H9 (cell line): Measurements from ENCODE around the gene TBX15. TPM values are rescaled to one million over a fixed set of nuclear protein-coding genes. Genes with fewer than 3 reads are reported as not detected.
A peak's percentile ranks its signal among the peaks of the same experiment; 100 is the strongest.

Source experiments
- DNase-seq: peaks from one replicate; pipeline ENCODE4 v3.0.0-alpha.2; 2017
- H2AFZ ChIP-seq: one replicate; pipeline ENCODE4 v1.6.1; 2013; ENCODE audit warnings: mild to moderate bottlenecking, low read length, control low read depth, moderate library complexity
- H2AK5ac ChIP-seq: 2 replicates; pipeline ENCODE4 v1.6.1; 2013; ENCODE audit warnings: low read length, control low read depth, mixed read lengths; ENCODE audit not compliant: insufficient read length
- H2BK120ac ChIP-seq: one replicate; pipeline ENCODE4 v1.6.1; 2013; ENCODE audit warnings: low read depth, mild to moderate bottlenecking, low read length, control low read depth, inconsistent platforms; ENCODE audit not compliant: poor library complexity, severe bottlenecking
- H2BK12ac ChIP-seq: 2 replicates; pipeline ENCODE4 v1.6.1; 2013; ENCODE audit warnings: low read length, control low read depth, mixed read lengths, low read depth; ENCODE audit not compliant: insufficient read length
- H2BK15ac ChIP-seq: 2 replicates; pipeline ENCODE4 v1.6.1; 2013; ENCODE audit warnings: low read depth, low read length, control low read depth
- H2BK20ac ChIP-seq: one replicate; pipeline ENCODE4 v1.6.1; 2013; ENCODE audit warnings: low read depth, mild to moderate bottlenecking, low read length, control low read depth, inconsistent platforms; ENCODE audit not compliant: poor library complexity, severe bottlenecking
- H2BK5ac ChIP-seq: 2 replicates; pipeline ENCODE4 v1.6.1; 2013; ENCODE audit warnings: low read length, control low read depth, mixed read lengths; ENCODE audit not compliant: insufficient read length
- H3K14ac ChIP-seq: 2 replicates; pipeline ENCODE4 v1.6.1; 2013; ENCODE audit warnings: low read length, control low read depth; ENCODE audit not compliant: insufficient read depth
- H3K18ac ChIP-seq: 2 replicates; pipeline ENCODE4 v1.6.1; 2013; ENCODE audit warnings: low read depth, mild to moderate bottlenecking, mixed read lengths, low read length, control low read depth; ENCODE audit not compliant: insufficient read length
- H3K23ac ChIP-seq: 2 replicates; pipeline ENCODE4 v1.6.1; 2013; ENCODE audit warnings: low read length, control low read depth, mixed read lengths, low read depth; ENCODE audit not compliant: insufficient read length
- H3K23me2 ChIP-seq: 2 replicates; pipeline ENCODE4 v1.6.1; 2013; ENCODE audit warnings: low read depth, mild to moderate bottlenecking, mixed read lengths, low read length, control low read depth; ENCODE audit not compliant: insufficient read length, poor library complexity, severe bottlenecking
- H3K27ac ChIP-seq: 2 replicates; pipeline ENCODE4 v1.5.1; 2013; ENCODE audit warnings: low read length, control low read depth, mixed read lengths, low read depth; ENCODE audit not compliant: insufficient read length
- H3K27me3 ChIP-seq: 2 replicates; pipeline ENCODE4 v1.6.1; 2013; ENCODE audit warnings: low read length, control low read depth, inconsistent platforms; ENCODE audit not compliant: insufficient read depth
- H3K4ac ChIP-seq: 2 replicates; pipeline ENCODE4 v1.6.1; 2013; ENCODE audit warnings: low read depth, mild to moderate bottlenecking, control low read depth, inconsistent platforms, low read length, moderate library complexity
- H3K4me1 ChIP-seq: 2 replicates; pipeline ENCODE4 v1.6.1; 2013; ENCODE audit warnings: low read length, control low read depth, inconsistent platforms; ENCODE audit not compliant: insufficient read depth
- H3K4me2 ChIP-seq: 2 replicates; pipeline ENCODE4 v1.6.1; 2013; ENCODE audit warnings: low read length, control low read depth, mixed read lengths; ENCODE audit not compliant: insufficient read length, insufficient read depth
- H3K56ac ChIP-seq: 2 replicates; pipeline ENCODE4 v1.6.1; 2013; ENCODE audit warnings: low read depth, mild to moderate bottlenecking, mixed read lengths, low read length, control low read depth; ENCODE audit not compliant: insufficient read length
- H3K79me1 ChIP-seq: 2 replicates; pipeline ENCODE4 v1.6.1; 2013; ENCODE audit warnings: low read depth, mild to moderate bottlenecking, moderate library complexity, low read length, control low read depth, inconsistent platforms; ENCODE audit not compliant: insufficient read depth, poor library complexity, severe bottlenecking
- H3K79me2 ChIP-seq: 2 replicates; pipeline ENCODE4 v1.6.1; 2013; ENCODE audit warnings: low read length, control low read depth, inconsistent platforms; ENCODE audit not compliant: insufficient read depth
- H3K9ac ChIP-seq: 2 replicates; pipeline ENCODE4 v1.6.1; 2013; ENCODE audit warnings: low read length, control low read depth, mixed read lengths; ENCODE audit not compliant: insufficient read length; ENCODE audit errors: extremely low read depth
- H3K9me3 ChIP-seq: one replicate; pipeline ENCODE4 v1.6.1; 2013; ENCODE audit warnings: low read depth, low read length, inconsistent platforms; ENCODE audit not compliant: control insufficient read depth
- H3T11ph ChIP-seq: one replicate; pipeline ENCODE4 v1.6.1; 2013; ENCODE audit warnings: mild to moderate bottlenecking, low read length, control low read depth, inconsistent platforms
- H4K20me1 ChIP-seq: one replicate; pipeline ENCODE4 v1.6.1; 2013; ENCODE audit not compliant: control insufficient read depth, insufficient read length, insufficient read depth
- H4K5ac ChIP-seq: 2 replicates; pipeline ENCODE4 v1.6.1; 2013; ENCODE audit warnings: low read depth, mild to moderate bottlenecking, mixed read lengths, low read length, control low read depth; ENCODE audit not compliant: insufficient read length
- H4K8ac ChIP-seq: replicated peaks from 2 replicates; pipeline ENCODE4 v1.6.1; 2013; ENCODE audit warnings: low read length, control low read depth, mixed read lengths, low read depth; ENCODE audit not compliant: insufficient read length
- H4K91ac ChIP-seq: 2 replicates; pipeline ENCODE4 v1.6.1; 2013; ENCODE audit warnings: low read depth, mild to moderate bottlenecking, moderate library complexity, mixed read lengths, low read length, control low read depth; ENCODE audit not compliant: insufficient read length
- H3K27ac Mint-ChIP-seq, 3 experiments: 2 replicates in 2 of 3; 3 replicates in 1 of 3; pipeline ENCODE4 v1.8.0; 2020 to 2021; ENCODE audit warnings: mixed read lengths in 3 of 3, mild to moderate bottlenecking in 1 of 3, moderate library complexity in 1 of 3
- H3K27me3 Mint-ChIP-seq: 2 replicates; pipeline ENCODE4 v1.8.0; 2021; ENCODE audit warnings: low read depth, mild to moderate bottlenecking, moderate library complexity, mixed read lengths
- H3K36me3 Mint-ChIP-seq, 3 experiments: 2 replicates in 2 of 3; 3 replicates in 1 of 3; pipeline ENCODE4 v1.8.0; 2020 to 2021; ENCODE audit warnings: low read depth in 3 of 3, mixed read lengths in 3 of 3; ENCODE audit not compliant: insufficient read depth in 1 of 3
- H3K4me1 Mint-ChIP-seq, 2 experiments: 2 replicates each; pipeline ENCODE4 v1.8.0; 2020; ENCODE audit warnings: mixed read lengths in 2 of 2
- H3K4me3 Mint-ChIP-seq, 2 experiments: 2 replicates in 1 of 2; 3 replicates in 1 of 2; pipeline ENCODE4 v1.8.0; 2020 to 2021; ENCODE audit warnings: mild to moderate bottlenecking in 2 of 2, mixed read lengths in 2 of 2, moderate library complexity in 1 of 2
- H3K9me3 Mint-ChIP-seq, 2 experiments: 2 replicates in 1 of 2; 3 replicates in 1 of 2; pipeline ENCODE4 v1.8.0; 2020; ENCODE audit warnings: mild to moderate bottlenecking in 2 of 2, mixed read lengths in 2 of 2, moderate library complexity in 1 of 2
- CTCF ChIP-seq: fragments of 200-600 bp; sonication (generic); conservative IDR thresholded peaks from 3 replicates; pipeline ENCODE4 v1.8.0; 2021; ENCODE audit warnings: antibody characterized with exemption, mild to moderate bottlenecking
- WGBS: extraction: QIAGEN DNeasy Blood & Tissue Kit; methylation state at CpG from one replicate; pipeline ENCODE4 v1.1.7; 2013; ENCODE audit warnings: missing lambda C conversion rate, low lambda C conversion rate, mixed read lengths; ENCODE audit not compliant: insufficient read length; ENCODE audit errors: extremely low coverage; 5-methylcytosine and 5-hydroxymethylcytosine counted together
- total RNA-seq: library from RNA; stranded (reverse); gene quantifications from 2 replicates; pipeline ENCODE4 v1.2.1, GENCODE V29; 2021

TBX15 gene
- total RNA-seq, 1 experiment from 2014 or later, result 0.07 TPM

GRCh38 chr1:118978914-118979701 lies 9.0 kb downstream of the TBX15 start:
- no peak overlapping the region for H3K27ac ChIP-seq
- H2BK12ac ChIP-seq, result no peak overlapping the region
- DNase-seq, result no peak

More at GRCh38 chr1:118978914-118979701, 9.0 kb downstream of the TBX15 start:
- WGBS, result no CpG with 5 or more reads among the region's 23 CpGs
- no peak overlapping the region for H2BK15ac ChIP-seq
- H3K4me2 ChIP-seq, result peak overlapping the region; percentile 74
- H3K18ac ChIP-seq, result no peak overlapping the region
- H3K23ac ChIP-seq, result no peak overlapping the region
- no peaks in the 10 kb centered on the region for H4K20me1 ChIP-seq
- no peak overlapping the region for H2AFZ ChIP-seq
- H3K27me3 ChIP-seq, result peaks cover 70% of the 10 kb centered on the region
- H3K14ac ChIP-seq, result no peak overlapping the region
- H4K5ac ChIP-seq, result no peak overlapping the region
- Mint-ChIP-seq H3K36me3 (no peaks in the 10 kb centered on the region; a peak in 1 of 7 replicates), H3K4me3 (peak overlapping the region; percentile 43 to 82), H3K4me1 (peaks cover 25 to 28% of the 10 kb centered on the region in 2 experiments), H3K27ac (no peak overlapping the region), H3K27me3 (peaks cover 100% of the 10 kb centered on the region), H3K9me3 (peaks cover 0 to 15% of the 10 kb centered on the region in 2 experiments; a peak in 3 of 5 replicates)
- H4K8ac ChIP-seq, result no peak overlapping the region
- H3K4me1 ChIP-seq, result no peaks in the 10 kb centered on the region
- H3K4ac ChIP-seq, result no peak overlapping the region
- H2BK120ac ChIP-seq, result no peak overlapping the region
- H4K91ac ChIP-seq, result no peak overlapping the region
- H3K9ac ChIP-seq, result no peak overlapping the region
- H2BK5ac ChIP-seq, result no peak overlapping the region
- H3K56ac ChIP-seq, result no peak overlapping the region
- no peaks in the 10 kb centered on the region for H3K9me3 ChIP-seq
- no peak overlapping the region for H2AK5ac ChIP-seq
- H3K79me2 ChIP-seq, result no peaks in the 10 kb centered on the region
- H3T11ph ChIP-seq, result no peak overlapping the region
- no peak overlapping the region for H2BK20ac ChIP-seq
- no peaks in the 10 kb centered on the region for H3K79me1 ChIP-seq
- H3K23me2 ChIP-seq, result peaks cover 6% of the 10 kb centered on the region
- TF ChIP-seq CTCF, result no peak
